A549 treated with Hydrocortisone at 1 μM for 4 hours (cell line): ENCODE results near the gene SLC22A15. TPM values are rescaled to one million over a fixed set of nuclear protein-coding genes. Genes with fewer than 3 reads are reported as not detected.

Source experiments
- total RNA-seq: library from RNA; stranded (reverse); fragments of 200-300 nt; extraction: Qiagen RNA extraction; gene quantifications from 5 replicates; pipeline ENCODE4 v1.2.3, GENCODE V29; 2022

The SLC22A15 gene
- total RNA-seq, result 0.57 to 1.0 TPM (median 0.71 TPM) in 5 replicates

GRCh38 chr1:115976062-115976920 lies at the start of gene SLC22A15:
Gene SLC22A15 (plus strand): TSS chr1:115976513. CDS start chr1:115976628, 115 bp downstream.

DNA sequence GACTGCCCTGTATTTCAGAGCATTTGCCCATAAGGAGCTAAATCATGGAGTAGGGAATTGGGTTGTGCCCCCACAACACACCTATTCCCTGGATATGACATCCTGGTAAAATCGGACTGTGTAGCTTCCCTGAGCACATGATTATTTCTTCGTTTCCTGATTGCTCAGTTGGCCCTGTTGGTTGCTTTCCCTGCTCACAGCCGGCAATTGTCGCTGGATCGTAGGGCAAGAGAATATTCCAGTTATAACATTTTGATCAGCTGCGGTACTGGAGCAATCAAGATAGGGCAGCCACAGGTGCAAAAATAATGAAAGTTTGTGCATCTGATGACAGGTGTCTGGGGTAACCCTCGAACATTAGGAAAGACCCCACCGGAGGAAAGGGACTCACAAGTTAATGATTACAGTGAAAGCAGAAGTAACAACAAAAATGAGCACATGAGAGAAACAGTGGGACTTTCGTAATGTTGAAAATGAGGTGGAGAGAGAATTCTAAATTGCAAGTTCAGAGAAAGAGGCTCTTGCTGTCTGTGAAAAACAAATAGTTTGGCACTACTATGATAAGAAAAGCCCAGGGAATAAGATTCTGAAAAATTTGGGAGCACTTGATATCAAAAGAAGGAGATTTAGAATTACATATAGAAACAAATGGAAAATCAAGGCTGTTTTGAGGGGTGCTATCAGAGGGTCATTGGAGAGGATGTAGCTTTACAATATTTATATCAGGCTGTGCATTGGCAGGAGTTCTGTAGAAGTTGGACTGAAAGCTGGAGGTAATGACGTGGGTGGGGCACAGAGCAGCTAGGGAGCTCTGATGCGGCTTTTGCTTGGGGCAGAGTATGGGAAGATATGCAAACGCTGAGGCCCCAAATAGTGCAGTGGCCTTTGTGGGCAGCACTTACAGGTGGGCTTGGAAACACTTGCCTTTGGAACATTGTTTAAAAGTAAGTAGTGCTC lies 134.5 kb downstream of the SLC22A15 start, which contains the start of gene MAB21L3:
Gene MAB21L3, plus strand, starts transcription at position 833 of the 957 bp plus-strand sequence. CDS start 1,217 bp downstream, outside the sequence.

Other genes starting within 250 kb of the SLC22A15 start
- not detected in 5 replicates for gene CASQ2, start 207.8 kb upstream of the SLC22A15 start, total RNA-seq
- gene NHLH2, start 135.4 kb upstream of the SLC22A15 start, total RNA-seq, result not detected in 5 replicates
- gene MAB21L3, start 134.9 kb downstream of the SLC22A15 start, total RNA-seq, result 0.03 TPM in 1 of 5 replicates, not detected in the others